ENCODE measurements around the gene JAK1.

The JAK1 gene

DNA sequence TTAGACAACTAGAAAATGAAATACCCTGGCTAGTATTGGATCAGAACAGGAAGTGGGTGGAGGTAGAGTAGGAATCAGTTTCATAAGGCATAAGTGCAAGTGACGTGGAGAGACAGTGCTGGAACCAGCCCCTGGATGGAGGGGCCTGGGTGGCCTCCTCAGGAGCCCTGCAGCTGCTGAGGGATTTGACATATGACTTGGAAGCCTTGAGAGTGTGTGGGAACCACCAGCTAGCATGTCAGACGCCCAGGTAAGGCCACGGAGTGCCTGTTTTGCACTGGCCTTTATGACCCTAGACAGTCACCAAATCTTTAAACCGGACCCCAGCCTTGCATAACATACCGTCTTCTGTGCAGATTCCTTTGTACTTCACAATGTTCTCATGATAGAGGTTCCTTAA is 127.1 kb downstream of the JAK1 start:
- TF ChIP-seq CTCF (IDR thresholded peaks at IDR 0.05; ENCODE audit: extremely low read depth, insufficient read depth, missing control alignments) = no peak
- DNase-seq (ENCODE audit: low spot score) = no peak
- in situ Hi-C loops (cut with MboI; ENCODE audit: low pct_unique_long_range_greater_than_20kb, low sequenced_read_pairs, unreplicated experiment) = no loop called here

DNA sequence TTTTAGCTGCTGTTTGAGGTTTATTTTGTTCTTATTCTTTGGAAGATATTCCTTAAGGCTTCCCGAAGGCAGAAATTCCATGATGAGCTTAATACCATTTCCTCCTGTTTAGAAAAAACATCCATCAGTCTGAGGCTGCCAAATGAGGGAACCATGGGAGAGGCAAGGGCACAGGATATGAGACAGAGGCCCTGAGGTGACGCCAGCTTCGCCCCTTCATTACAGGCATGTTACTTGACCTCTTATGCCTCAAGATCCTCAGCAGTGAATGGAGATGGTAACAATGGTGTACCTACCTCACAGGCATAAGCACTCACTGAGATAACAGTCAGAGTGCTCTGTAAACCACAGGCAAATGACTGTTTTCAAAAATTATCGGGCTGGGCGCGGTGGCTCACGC is 127.9 kb downstream of the JAK1 start:
- TF ChIP-seq CTCF (IDR thresholded peaks at IDR 0.05; ENCODE audit: extremely low read depth, insufficient read depth, missing control alignments) = no peak
- DNase-seq (ENCODE audit: low spot score) = no peak
- in situ Hi-C loops (cut with MboI; ENCODE audit: low pct_unique_long_range_greater_than_20kb, low sequenced_read_pairs, unreplicated experiment) = no loop called here

DNA sequence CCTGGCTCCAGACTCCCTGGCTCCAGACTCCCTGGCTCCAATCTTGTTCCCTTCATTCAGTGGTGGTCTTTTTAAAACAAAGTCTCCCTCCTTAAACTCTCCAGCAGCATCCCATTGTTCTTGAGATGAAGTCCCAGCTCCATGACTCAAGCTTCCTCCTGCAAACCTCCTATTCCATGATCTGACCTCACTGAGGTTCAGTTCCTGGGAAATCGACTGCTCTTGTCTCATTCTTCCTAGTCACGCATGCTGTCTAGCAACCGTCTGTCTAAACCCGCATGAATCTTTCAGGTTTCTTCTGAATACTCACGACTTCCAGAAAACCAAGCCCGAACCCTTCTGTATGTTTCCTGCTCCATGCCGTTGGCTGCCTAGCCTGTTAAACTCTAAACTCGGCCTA is 129.5 kb downstream of the JAK1 start:
- no peak for DNase-seq (ENCODE audit: low spot score)
- TF ChIP-seq CTCF (IDR thresholded peaks at IDR 0.05; ENCODE audit: extremely low read depth, insufficient read depth, missing control alignments) = no peak
- in situ Hi-C loops (cut with MboI; ENCODE audit: low pct_unique_long_range_greater_than_20kb, low sequenced_read_pairs, unreplicated experiment) = no loop called here

GRCh38 chr1:64834734-64835133 is 131.6 kb downstream of the JAK1 start:
- TF ChIP-seq CTCF (IDR thresholded peaks at IDR 0.05; ENCODE audit: extremely low read depth, insufficient read depth, missing control alignments) = no peak
- in situ Hi-C loops (cut with MboI; ENCODE audit: low pct_unique_long_range_greater_than_20kb, low sequenced_read_pairs, unreplicated experiment) = no loop called here
- no peak for DNase-seq (ENCODE audit: low spot score)

- in situ Hi-C loops (cut with MboI; ENCODE audit: low pct_unique_long_range_greater_than_20kb, low sequenced_read_pairs, unreplicated experiment) = no loop called here
- DNase-seq (ENCODE audit: low spot score) = no peak
- no peak for TF ChIP-seq CTCF (IDR thresholded peaks at IDR 0.05; ENCODE audit: extremely low read depth, insufficient read depth, missing control alignments)
Measured at GRCh38 chr1:64830030-64830651, 136.2 kb downstream of the JAK1 start.

GRCh38 chr1:64829411-64830029 is 136.8 kb downstream of the JAK1 start:
- DNase-seq (ENCODE audit: low spot score) = no peak
- no peak for TF ChIP-seq CTCF (IDR thresholded peaks at IDR 0.05; ENCODE audit: extremely low read depth, insufficient read depth, missing control alignments)
- in situ Hi-C loops (cut with MboI; ENCODE audit: low pct_unique_long_range_greater_than_20kb, low sequenced_read_pairs, unreplicated experiment) = no loop called here

Data from GM13977 (cell line).